GM21390 (cell line): ENCODE measurements around the gene ARMC3.
"Not testable (repeated sequence)": the region's sequence is repeated elsewhere in the genome, so short reads cannot be mapped to it uniquely, and the experiment has no call there.

ENCODE experiments used
- ATAC-seq: cut with Tn5 transposase; IDR thresholded peaks from one replicate; pipeline ENCODE4 v1.9.1; 2021; ENCODE audit not compliant: unreplicated experiment

Gene ARMC3

DNA sequence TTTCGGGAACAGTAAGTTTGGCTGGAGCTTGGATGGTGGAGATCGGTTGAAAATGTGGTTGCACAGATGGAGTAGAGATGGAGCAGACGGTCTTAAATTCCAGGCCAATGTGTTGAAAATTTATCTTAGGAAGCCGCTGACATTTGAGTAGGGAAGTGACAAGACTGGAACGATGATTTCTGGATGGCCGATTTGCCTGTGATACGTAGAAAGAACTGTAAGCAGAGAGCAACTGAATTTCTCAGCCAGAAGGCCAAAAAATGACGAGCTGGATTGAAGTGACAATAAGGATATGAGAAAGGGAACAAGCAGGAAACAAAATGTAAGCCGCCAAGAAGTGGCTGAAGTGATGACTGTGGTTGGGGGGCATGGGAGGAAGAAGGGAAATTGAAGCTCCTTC, 687 bp upstream of the ARMC3 start:
- no peak for ATAC-seq

- not testable (repeated sequence) for ATAC-seq
Observed at GRCh38 chr10:22929053-22929452, 1.2 kb downstream of the ARMC3 start.

DNA sequence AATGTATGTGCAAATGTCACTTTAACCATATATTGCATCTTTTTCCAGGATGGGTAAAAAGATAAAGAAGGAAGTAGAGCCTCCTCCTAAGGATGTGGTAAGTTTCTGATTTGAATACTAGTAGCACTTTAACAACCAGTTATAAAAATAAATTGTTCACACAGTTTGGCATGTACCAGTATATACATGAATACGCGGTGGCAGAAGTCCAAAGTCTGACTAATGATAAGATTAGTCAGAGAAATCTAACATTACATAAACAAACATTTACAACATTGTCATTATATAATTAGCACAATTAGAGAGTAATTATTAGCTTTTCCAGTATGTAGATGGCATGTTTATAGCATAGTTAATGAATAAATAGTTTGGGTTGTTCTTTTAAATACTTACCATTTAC, 4.1 kb downstream of the ARMC3 start:
- ATAC-seq: no peak

DNA sequence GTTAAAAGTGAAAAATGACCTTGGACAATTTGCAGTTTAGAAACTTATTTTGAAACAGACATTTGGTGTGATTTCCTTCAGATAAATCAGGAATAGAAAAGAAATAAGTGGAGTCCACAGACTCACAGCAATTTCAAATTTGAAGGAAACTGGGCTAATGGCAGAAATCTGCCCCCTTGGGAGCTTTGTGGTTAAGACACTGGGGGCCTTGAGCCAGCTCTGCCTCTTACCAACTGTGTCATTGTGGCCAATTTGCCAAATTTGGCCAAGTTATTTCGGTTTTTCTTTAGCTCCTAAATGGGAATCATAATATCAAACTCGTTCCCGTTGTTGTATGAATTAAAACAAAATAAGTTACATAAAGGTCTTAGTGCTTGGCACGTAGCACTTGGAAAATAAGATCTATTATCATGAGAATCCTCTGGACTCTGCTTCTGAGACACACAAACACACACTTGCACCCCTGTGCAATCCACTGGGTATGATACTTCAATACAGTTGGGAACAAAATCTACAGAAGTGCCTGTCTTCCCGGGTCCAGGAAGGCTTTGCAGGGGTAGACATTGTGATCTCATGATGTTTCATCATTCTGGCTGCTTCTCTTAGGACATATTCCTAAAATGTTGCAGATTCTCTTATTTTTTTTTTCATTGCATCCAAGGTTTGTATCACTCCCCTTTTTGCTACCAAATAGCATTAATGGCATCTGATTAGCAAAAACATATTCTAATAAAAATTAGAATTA, 4.9 kb downstream of the ARMC3 start:
- ATAC-seq: no peak

DNA sequence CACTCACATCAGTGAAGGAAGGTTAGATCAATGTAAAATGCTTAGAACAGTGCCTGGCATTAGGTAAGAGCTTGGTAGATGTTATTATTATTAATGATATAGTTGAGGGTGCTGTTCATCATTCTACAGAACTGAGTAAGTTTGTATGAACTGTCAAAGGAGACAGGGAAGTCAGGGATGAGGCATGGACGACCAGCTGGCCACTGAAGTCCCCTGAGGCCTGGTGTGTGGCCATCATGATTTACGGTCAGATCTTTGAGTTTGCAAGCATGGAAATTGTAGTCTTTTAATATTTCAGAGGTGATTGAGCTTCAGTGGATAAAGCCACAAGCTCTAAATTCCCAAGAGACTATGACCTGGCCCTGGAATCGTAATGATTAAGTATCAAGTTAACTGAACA, 6.9 kb downstream of the ARMC3 start:
- ATAC-seq: no peak

DNA sequence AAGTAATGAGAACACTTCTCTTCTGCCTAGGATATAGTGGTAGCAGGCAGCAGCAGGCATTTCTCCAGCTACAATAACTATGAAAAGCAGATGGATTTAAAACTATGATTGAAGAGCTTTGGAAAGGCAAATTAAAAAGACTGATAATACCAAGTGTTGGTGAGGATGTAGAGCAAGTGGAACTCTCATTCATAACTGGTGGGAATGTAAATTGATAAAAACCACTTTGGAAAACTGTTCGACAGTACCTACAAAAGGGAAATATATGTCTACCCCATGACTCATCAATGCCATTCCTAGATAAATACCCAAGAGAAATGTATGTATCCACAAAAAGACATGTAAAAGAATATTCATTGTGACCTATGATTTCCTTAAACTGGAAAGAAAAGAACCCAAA, 14.6 kb downstream of the ARMC3 start:
- no peak for ATAC-seq

- ATAC-seq: peak; percentile 77
Observed at GRCh38 chr10:22945934-22946673, 18.3 kb downstream of the ARMC3 start.

GRCh38 chr10:22954970-22955369, 27.1 kb downstream of the ARMC3 start:
- ATAC-seq: no peak

DNA sequence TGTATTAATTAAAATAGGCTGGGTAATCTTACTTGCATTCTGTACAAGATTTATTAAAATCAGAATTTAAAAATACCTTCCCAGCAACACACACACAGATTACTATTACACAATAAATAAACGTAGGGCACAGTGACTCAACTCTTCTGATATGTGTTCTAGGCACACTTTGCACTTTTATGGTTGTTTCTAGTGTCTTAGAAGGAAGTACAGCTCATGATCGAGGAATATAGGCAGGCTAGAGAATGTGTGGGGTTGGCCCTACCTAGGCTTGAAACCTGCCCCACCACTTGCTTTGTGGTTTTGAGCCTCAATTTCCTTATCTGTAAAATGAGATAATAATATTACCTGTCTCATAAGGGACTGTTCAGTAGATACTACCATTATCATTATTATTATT, 30.5 kb downstream of the ARMC3 start:
- no peak for ATAC-seq

DNA sequence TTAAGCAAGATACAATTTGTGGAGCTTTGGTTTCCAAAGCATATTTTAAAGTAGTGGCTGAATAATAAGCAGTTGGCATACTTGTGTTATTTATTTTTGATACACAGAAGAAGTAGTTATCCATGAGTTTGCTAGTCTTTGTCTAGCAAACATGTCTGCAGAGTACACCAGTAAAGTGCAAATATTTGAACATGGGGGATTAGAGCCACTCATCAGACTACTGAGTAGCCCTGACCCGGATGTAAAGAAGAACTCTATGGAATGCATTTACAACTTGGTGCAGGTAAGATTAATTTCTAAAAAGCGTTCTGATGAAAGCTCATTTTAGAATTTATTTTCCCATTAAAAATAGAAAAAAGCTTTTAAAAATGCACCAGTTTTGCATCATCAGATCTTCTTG, 31.4 kb downstream of the ARMC3 start:
- ATAC-seq: no peak

GRCh38 chr10:22959950-22960349, 32.1 kb downstream of the ARMC3 start:
- ATAC-seq: no peak

- no peak for ATAC-seq
Observed at GRCh38 chr10:22962817-22963216, 35.0 kb downstream of the ARMC3 start.

GRCh38 chr10:22969704-22970103, 41.9 kb downstream of the ARMC3 start:
- ATAC-seq: no peak

- no peak for ATAC-seq
Observed at GRCh38 chr10:22976534-22976933, 48.7 kb downstream of the ARMC3 start.

GRCh38 chr10:22977751-22978150, 49.9 kb downstream of the ARMC3 start:
- ATAC-seq: no peak

- no peak for ATAC-seq
Observed at GRCh38 chr10:22978287-22978686, 50.4 kb downstream of the ARMC3 start.

DNA sequence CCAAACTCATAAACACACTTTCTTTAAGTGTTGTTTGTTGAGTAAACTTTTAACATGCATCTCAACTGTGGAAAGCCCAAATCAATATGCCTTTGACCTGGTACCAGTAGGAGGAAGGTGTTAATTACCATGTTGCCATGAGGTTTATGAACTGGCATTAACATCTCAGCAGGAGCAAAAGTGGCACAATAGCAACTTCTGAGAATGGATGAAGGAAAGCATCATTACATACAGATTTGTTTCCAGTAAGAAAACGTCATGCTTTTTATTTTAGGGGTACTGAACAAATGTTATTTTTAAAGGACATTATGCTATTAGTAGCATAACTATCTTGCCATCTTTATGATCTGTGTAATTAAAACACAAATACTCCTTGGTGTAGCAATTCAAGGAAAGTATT, 51.1 kb downstream of the ARMC3 start:
- no peak for ATAC-seq

- ATAC-seq: no peak
Observed at GRCh38 chr10:22980822-22981221, 53.0 kb downstream of the ARMC3 start.

GRCh38 chr10:22984066-22984465, 56.2 kb downstream of the ARMC3 start:
- ATAC-seq: no peak

GRCh38 chr10:22986771-22987542, 59.1 kb downstream of the ARMC3 start:
- ATAC-seq: peak; percentile 64

DNA sequence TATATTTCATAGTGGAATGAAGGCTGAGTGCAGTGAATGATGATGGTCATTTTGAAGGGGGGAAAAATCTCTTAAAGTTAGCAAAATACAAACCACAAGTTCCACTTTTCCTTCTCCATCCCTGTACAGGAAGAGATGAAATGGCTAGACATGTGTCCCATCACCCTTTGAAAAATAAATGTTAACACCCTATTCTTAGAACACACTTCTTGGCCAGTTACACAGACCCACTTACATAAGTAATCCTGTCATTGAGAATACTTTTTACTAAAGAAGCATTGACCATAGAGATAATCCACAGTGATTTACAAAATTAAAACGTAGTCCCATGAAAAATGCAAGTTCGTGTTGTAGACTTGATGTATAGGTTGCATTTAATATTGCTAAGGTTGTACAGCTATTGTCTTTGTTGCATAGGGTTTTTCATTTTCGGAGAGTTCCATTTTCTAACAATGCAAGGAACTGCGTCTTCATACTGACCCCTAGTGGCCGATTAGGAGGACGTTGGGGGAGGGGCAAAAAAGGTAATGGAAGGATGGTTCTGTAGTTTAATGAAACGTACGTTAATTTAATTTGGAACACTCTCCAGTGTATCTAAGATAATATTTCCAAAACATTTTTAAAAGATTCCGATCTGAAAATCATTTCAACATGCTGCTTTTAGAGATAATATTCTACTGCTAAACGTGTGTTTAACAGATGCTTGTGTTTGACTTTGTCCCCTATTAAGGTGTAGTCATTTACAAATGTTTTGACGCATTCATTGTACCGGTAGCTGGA, 60.9 kb downstream of the ARMC3 start:
- peak; percentile 52 for ATAC-seq
